SIG-M5 treated with dmso at 0.1 percent for 504 hours (cell line): ENCODE results near the gene RIPK3.
"Not testable (repeated sequence)": the region's sequence is repeated elsewhere in the genome, so short reads cannot be mapped to it uniquely, and the experiment has no call there.

Experiments used
- DNase-seq: peaks from one replicate; lab custom pipeline; 2025; ENCODE audit not compliant: unreplicated experiment; lab: John Stamatoyannopoulos, UW

Gene RIPK3

DNA sequence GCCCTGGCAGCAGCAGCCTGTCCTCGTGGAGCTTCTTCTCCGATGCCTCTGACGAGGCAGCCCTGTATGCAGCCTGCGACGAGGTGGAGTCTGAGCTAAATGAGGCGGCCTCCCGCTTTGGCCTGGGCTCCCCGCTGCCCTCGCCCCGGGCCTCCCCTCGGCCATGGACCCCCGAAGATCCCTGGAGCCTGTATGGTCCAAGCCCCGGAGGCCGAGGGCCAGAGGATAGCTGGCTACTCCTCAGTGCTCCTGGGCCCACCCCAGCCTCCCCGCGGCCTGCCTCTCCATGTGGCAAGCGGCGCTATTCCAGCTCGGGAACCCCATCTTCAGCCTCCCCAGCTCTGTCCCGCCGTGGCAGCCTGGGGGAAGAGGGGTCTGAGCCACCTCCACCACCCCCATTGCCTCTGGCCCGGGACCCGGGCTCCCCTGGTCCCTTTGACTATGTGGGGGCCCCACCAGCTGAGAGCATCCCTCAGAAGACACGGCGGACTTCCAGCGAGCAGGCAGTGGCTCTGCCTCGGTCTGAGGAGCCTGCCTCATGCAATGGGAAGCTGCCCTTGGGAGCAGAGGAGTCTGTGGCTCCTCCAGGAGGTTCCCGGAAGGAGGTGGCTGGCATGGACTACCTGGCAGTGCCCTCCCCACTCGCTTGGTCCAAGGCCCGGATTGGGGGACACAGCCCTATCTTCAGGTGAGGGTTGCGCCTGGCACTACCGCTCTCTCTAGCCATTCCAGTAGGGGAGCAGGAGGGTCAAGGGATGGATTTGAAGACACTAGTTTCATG, 30.3 kb upstream of the RIPK3 start:
- no peak for DNase-seq

GRCh38 chr14:24369463-24369862, 29.7 kb upstream of the RIPK3 start:
- DNase-seq, result no peak

GRCh38 chr14:24368562-24369252, 28.9 kb upstream of the RIPK3 start:
- DNase-seq, result no peak

- DNase-seq, result no peak
Measured at GRCh38 chr14:24368212-24368561, 28.4 kb upstream of the RIPK3 start.

DNA sequence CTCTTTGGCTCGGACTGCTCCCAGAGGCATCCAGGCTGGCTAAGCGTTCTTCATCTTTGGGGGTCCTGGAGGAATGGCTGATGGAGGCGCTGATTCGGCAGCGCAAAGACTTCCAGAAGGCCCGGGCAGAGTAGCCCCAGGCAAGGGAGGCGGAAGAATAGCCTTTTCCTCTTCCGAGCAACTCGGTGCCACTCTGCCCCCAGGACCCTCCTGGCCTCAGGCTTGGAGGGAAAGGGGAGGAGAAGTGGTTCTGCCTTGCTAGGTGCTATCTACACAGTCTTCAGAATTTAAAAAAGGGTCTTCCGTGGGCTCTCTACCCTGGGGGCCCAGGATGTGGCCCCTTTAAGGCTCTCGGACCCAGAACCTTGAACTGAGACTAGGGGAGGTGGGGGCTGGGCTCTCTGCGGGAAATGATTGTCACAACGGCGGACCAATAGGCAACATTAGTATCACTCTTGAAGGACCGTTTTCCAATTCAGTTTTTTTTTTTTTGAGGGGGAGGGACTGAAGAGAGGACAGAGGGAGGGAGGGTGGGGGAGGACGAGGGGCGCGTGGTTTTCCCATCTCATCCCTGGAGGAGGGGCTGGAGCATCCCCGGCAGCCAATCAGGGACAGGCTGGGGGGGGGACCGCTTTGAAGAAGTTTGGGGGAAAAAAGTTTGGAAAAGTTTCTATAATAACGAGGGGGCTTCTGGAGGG, 27.9 kb upstream of the RIPK3 start, which contains the start of gene NFATC4:
TSS of gene NFATC4 (plus strand) at position 671 of the 698 bp plus-strand sequence. CDS start 157 bp downstream, outside the sequence.
- DNase-seq, result no peak

GRCh38 chr14:24366721-24367513, 27.1 kb upstream of the RIPK3 start:
- peak; percentile 55 for DNase-seq

DNA sequence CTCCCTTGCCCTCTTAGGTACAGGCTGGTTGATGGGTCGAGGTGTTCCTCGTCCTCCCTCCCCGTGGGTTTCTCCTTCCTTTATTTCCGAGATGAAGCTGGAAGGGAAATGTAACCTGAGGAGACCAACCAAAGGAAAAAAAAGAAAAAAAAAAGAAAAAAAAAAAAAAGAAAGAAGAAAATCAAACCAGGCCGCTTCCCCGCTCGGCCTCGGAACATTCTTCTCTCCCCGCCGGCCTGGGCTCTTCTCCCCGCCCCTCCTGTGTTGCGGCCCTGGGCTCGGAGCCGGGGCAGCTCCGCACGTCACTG, 26.6 kb upstream of the RIPK3 start:
- DNase-seq, result no peak

DNA sequence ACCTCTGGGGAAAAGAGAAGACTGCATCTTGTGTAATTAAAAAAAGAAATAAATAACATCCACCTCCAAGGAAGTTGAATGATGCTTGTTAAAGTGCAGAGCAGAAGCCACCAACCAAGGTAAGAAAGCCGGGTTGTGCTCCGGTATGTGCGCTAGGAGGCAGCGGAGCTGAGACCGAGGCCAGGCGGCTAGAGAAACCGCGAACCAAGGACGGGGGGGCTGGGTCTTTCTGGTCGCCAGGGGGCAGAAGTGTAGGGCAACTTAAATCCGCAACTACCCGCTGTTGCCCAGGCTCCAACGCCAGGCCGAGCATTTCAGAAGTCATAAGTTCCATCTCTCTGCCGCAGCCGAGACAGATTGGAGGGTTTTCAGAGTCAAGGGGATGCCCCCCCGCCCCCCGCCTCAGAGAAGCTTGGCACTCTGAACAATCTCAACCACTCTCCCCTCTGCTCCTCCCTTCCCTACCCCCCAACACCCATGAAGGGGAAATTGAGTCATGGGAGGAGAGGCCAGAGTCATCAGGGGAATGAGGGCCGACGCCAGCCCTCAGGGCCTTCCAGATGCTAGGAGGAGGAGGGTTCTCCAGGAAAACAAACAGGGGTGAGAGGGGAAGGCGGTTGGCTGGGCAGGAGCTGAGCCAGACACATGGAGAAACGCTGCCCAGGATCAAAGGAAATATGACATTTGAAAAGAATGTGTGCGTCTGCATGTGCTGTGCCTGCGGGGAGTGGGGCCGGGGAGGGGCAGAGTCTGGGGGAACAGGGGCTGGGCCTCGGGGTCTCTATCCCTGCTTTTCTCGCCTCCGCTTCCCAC, 26.0 kb upstream of the RIPK3 start:
- peak; percentile 57 for DNase-seq

GRCh38 chr14:24364841-24365240, 25.1 kb upstream of the RIPK3 start:
- no peak for DNase-seq

GRCh38 chr14:24363401-24363800, 23.6 kb upstream of the RIPK3 start:
- no peak for DNase-seq

DNA sequence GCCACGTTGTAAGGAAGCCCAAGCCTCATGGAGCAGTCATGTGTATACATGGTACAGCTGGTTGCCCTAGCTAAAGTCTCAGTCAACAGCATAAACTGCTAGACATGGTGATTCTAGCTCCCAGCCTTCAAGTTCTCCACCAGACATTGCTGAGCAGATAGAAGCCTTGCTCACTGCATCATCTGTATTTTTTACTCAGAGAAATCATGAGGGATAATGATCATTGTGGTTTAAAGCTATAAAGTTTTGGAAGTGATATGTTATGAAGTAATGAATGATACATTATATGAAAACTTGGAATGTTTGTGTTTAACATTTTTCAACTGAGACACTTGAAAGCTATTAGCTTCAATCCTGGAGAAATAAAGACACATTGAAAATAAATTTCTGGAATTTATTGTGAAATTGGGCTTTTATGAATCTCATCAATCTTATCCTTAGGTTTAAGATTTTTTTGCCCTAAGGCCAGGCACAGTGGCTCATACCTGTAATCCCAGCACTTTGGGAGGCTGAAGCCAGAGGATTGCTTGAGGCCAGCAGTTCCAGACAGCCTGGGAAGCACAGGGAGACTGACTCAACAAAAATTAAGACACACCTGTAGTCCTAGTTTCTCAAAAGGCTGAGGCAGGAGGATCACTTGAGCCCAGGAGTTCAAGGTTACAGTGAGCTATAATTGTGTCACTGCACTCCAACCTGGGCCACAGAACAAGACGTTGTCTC, 22.6 kb upstream of the RIPK3 start:
- no peak for DNase-seq

- no peak for DNase-seq
Measured at GRCh38 chr14:24361326-24361725, 21.5 kb upstream of the RIPK3 start.

DNA sequence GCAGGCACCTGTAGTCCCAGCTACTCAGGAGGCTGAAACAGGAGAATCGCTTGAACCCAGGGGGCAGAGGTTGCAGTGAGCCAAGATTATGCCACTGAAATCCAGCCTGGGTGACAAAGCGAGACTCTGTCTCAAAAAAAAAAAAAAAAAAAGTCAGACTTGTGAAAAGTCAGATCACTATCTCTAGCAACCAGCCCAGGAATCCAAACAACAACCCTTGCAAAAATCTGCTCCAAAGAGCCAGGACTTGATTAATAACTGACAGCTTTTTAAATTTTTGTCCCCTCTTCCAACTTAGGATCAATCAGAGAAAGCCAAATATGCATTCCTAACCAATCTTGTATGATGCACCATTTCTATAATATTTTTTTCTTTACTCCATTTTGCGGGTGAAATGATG, 20.5 kb upstream of the RIPK3 start:
- DNase-seq, result no peak

DNA sequence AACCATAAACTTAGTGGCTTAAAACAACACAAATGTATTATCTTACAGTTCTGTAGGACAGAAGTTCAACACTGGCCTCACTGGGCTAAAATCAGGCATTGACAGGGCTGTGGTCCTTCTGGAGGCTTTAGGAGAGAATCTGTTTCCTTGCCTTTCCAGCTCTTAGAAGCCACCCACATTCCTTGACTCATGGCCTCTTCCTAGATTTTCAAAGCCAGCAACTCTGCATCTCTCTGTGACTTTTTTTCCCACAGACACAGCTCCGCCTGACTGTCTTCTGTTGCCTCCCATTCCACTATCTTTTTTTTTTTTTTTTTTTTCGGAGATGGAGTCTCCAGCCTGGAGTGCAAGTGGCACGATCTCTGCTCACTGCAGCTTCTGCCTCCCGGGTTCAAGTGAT, 16.4 kb upstream of the RIPK3 start:
- no peak for DNase-seq

- no peak for DNase-seq
Measured at GRCh38 chr14:24355009-24355408, 15.2 kb upstream of the RIPK3 start.

- DNase-seq, result not testable (repeated sequence)
Measured at GRCh38 chr14:24354482-24354825, 14.7 kb upstream of the RIPK3 start.

GRCh38 chr14:24353559-24354481, 14.0 kb upstream of the RIPK3 start:
- DNase-seq, result no peak

GRCh38 chr14:24351517-24351916, 11.7 kb upstream of the RIPK3 start:
- peak; percentile 31 for DNase-seq

DNA sequence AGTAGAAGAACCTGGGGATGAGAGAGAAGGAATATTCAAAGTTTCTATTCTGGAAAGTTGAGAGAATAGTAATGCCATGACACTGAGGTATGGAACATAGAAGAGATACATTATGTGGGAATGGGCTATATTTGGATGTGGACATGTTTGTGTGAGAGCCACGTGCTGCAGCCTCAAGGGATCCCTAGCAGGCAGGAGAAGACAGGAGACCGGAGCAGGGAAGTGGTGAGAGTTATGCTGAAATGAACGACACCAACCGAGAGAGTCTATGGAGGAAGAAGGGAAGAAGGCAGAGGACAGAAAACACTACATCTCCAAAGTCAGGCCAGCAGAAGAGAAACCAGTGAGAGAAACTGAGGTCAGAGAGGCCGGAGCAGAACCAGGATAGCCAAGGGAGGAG, 10.0 kb upstream of the RIPK3 start:
- no peak for DNase-seq
